D721Med (cell line): ENCODE results near the gene POMGNT2.

ENCODE experiments used
- DNase-seq: peaks from one replicate; pipeline ENCODE4 v3.0.0; 2011; ENCODE audit warnings: low spot score; ENCODE audit not compliant: insufficient read length
- FAIRE-seq: peaks from 2 replicates; lab custom pipeline; 2011; peaks lifted over from hg19 to GRCh38; lab: Jason Lieb, UNC
- TF ChIP-seq, protein P1 (sequence below): IDR thresholded peaks from 2 replicates; pipeline ENCODE4 v1.5.1; 2012; ENCODE audit warnings: mild to moderate bottlenecking, control low read depth; ENCODE audit not compliant: insufficient read depth; ENCODE audit errors: missing control alignments

POMGNT2 gene

DNA sequence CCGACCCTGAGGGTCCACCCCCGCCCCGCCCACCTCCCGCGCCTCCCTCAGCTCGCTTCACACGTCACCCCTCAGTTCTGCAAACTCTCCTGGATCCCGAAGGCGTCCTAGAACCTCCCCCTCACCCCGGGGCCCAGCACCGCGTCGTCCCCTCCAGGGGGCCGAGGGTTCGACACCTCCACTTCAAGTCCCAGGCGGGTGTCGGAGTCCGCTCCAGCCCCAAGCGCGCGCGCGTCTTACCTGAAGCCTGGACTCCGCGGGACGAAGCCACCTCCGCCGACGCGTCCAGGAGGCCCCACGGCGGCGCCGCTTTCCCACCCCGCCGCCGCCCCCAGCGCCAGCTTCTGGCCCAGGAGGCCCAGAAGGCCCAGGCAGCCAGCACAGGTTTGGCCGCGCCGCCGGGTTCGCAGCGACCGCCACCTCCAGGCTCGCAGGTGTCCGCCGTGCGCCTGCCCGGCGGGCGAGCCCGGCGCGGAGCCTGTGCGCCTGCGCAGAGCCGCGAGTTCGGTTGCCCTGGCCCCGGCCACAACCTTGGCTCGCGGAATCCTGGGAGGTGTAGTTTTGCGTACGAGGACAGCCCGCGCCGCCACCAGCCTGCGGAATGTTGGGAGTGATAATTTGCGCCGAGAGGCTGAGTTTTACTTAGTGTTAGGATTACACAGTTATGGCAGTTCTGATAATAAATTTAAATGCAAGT, at the start of gene POMGNT2:
POMGNT2 (minus strand) TSS at position 484 of the 697 bp plus-strand sequence. CDS start 24,648 bp downstream, outside the sequence.
- FAIRE-seq, result peak; percentile 16
- TF ChIP-seq, protein P1, sequence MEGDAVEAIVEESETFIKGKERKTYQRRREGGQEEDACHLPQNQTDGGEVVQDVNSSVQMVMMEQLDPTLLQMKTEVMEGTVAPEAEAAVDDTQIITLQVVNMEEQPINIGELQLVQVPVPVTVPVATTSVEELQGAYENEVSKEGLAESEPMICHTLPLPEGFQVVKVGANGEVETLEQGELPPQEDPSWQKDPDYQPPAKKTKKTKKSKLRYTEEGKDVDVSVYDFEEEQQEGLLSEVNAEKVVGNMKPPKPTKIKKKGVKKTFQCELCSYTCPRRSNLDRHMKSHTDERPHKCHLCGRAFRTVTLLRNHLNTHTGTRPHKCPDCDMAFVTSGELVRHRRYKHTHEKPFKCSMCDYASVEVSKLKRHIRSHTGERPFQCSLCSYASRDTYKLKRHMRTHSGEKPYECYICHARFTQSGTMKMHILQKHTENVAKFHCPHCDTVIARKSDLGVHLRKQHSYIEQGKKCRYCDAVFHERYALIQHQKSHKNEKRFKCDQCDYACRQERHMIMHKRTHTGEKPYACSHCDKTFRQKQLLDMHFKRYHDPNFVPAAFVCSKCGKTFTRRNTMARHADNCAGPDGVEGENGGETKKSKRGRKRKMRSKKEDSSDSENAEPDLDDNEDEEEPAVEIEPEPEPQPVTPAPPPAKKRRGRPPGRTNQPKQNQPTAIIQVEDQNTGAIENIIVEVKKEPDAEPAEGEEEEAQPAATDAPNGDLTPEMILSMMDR, result no peak
- peak; percentile 76 for DNase-seq

- DNase-seq, result no peak
- TF ChIP-seq, protein P1, result no peak
- no peak for FAIRE-seq
Measured at GRCh38 chr3:43154980-43155379, 49.1 kb upstream of the POMGNT2 start.

GRCh38 chr3:43153216-43154083, 47.6 kb upstream of the POMGNT2 start:
- no peak for DNase-seq
- FAIRE-seq, result no peak
- TF ChIP-seq, protein P1, result no peak

DNA sequence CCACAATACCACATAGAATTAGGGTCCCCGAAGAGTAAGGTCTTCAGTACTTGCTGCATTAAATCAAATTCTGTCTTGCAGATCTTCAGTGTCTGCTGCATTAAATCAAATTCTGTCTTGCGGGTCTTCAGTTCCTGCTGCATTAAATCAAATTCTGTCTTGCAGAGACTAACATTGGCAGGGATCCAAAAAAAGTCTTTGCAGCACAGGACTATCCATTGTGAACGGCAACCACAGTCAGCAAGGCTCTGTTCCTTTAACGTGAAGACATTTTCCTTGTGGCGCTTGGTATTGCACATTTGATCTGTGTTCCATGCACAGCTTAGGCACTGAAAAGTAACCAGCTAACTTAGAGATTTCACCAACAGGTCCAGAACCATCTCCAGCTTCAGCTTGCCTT, 46.8 kb upstream of the POMGNT2 start:
- FAIRE-seq (no peak), DNase-seq (no peak)
- TF ChIP-seq, protein P1, result no peak

DNA sequence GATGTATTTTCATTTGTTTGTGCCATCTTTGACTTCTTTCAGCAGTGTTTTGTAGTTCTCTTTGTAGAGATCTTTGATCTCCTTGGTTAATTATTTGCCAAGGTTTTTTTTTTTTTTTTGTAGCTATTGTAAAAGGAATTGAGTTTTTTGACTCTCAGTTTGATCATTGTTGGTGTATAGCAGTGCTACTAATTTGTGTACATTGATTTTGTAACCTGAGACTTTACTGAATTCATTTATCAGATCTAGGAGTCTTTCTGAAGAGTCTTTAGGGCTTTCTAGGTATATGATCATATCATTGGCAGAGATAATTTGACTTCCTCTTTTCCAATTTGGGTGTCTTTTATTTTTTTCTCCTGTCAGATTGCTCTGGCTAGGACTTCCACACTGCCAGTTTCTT, 42.2 kb upstream of the POMGNT2 start:
- TF ChIP-seq, protein P1, result no peak
- FAIRE-seq (no peak), DNase-seq (no peak)

GRCh38 chr3:43146599-43146998, 40.7 kb upstream of the POMGNT2 start:
- DNase-seq (no peak), FAIRE-seq (no peak)
- TF ChIP-seq, protein P1, result no peak
